ENCODE data around the gene EIF2S1. TPM values are rescaled to one million over a fixed set of nuclear protein-coding genes. Genes with fewer than 3 reads are reported as not detected.

EIF2S1 gene
- total RNA-seq, 1 donor from 2014 or later = 143 TPM

DNA sequence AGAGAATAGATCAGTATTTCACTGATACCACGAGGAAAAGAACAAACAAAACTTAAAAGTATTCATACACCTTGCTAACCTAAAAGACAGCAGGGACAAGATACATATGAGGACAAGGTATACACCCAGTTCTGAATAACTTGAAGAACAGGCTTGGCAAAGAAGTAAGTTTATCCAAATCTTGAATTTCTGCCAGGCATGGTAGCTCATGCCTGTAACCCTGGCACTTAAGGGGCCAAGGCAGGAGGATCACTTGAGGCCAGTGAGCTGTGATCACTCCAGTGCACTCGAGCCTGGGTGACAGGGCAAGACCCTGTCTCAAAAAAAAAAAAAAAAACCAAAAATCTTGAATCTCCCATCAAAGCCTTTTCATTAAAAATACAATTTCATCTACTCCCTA lies 25.0 kb downstream of the EIF2S1 start:
- Histone ChIP-seq H3K9me3 (ENCODE audit: insufficient read depth, low read depth, low read length) (no peaks in the 10 kb centered on the region), H4K20me1 (ENCODE audit: insufficient read depth, low read length) (peaks cover 5% of the 10 kb centered on the region), H3K4me2 (ENCODE audit: low read length) (no peak overlapping the region), H3K27me3 (ENCODE audit: insufficient read depth, low read length) (no peaks in the 10 kb centered on the region), H3K9ac (ENCODE audit: low read length) (no peak overlapping the region), H2AFZ (ENCODE audit: low read depth, low read length) (no peak overlapping the region), H3K4me1 (ENCODE audit: insufficient read depth, low read length) (peaks cover 5% of the 10 kb centered on the region), H3K36me3 (ENCODE audit: insufficient read depth, low read length) (peaks cover 57% of the 10 kb centered on the region), H3K27ac (ENCODE audit: low read depth, low read length) (no peak overlapping the region), H3K79me2 (ENCODE audit: insufficient read depth, low read length) (no peaks in the 10 kb centered on the region), H3K4me3 (ENCODE audit: insufficient read depth, low read depth, low read length) (no peak overlapping the region)
- FAIRE-seq (no peak), DNase-seq (ENCODE audit: low read depth) (no peak)
- no peak overlapping the region for H3K4me3 Mint-ChIP-seq (ENCODE audit: unreplicated experiment)
- H3K27me3 Mint-ChIP-seq (ENCODE audit: low read depth, unreplicated experiment) = no peaks in the 10 kb centered on the region
- peaks cover 7% of the 10 kb centered on the region for H3K36me3 Mint-ChIP-seq (ENCODE audit: low read depth, unreplicated experiment)
- H3K4me1 Mint-ChIP-seq (ENCODE audit: low read depth, unreplicated experiment) = peaks cover 13% of the 10 kb centered on the region
- no peaks in the 10 kb centered on the region for H3K9me3 Mint-ChIP-seq (ENCODE audit: unreplicated experiment)
- no peak for TF ChIP-seq EZH2 (IDR thresholded peaks at IDR 0.05; ENCODE audit: insufficient read depth, low read length)
- TF ChIP-seq, protein P1, sequence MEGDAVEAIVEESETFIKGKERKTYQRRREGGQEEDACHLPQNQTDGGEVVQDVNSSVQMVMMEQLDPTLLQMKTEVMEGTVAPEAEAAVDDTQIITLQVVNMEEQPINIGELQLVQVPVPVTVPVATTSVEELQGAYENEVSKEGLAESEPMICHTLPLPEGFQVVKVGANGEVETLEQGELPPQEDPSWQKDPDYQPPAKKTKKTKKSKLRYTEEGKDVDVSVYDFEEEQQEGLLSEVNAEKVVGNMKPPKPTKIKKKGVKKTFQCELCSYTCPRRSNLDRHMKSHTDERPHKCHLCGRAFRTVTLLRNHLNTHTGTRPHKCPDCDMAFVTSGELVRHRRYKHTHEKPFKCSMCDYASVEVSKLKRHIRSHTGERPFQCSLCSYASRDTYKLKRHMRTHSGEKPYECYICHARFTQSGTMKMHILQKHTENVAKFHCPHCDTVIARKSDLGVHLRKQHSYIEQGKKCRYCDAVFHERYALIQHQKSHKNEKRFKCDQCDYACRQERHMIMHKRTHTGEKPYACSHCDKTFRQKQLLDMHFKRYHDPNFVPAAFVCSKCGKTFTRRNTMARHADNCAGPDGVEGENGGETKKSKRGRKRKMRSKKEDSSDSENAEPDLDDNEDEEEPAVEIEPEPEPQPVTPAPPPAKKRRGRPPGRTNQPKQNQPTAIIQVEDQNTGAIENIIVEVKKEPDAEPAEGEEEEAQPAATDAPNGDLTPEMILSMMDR (IDR thresholded peaks at IDR 0.05; ENCODE audit: insufficient read depth, low read depth, low read length) = no peak
- no peak overlapping the region for H3K27ac Mint-ChIP-seq (ENCODE audit: unreplicated experiment)

DNA sequence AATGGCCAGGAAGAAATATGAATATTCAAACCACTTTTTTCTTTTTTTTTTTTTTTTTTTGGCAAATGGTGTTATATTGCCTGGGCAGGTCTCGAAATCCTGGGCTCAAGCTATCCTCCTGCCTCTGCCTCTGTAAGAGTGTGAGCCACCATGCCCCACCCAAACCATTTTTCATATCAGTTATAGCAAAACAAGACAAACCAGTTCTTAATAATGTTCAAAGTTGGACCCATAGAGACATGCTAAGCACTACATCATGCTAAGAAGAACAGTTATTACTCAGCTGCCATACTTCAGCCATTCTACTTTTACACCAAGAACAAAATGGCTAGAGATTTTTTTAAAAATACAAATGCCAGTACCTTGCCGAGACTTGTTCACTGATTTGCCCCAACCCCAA lies 25.5 kb downstream of the EIF2S1 start:
- Mint-ChIP-seq H3K27ac (ENCODE audit: unreplicated experiment) (no peak overlapping the region), H3K4me1 (ENCODE audit: low read depth, unreplicated experiment) (peaks cover 13% of the 10 kb centered on the region), H3K9me3 (ENCODE audit: unreplicated experiment) (no peaks in the 10 kb centered on the region), H3K27me3 (ENCODE audit: low read depth, unreplicated experiment) (no peaks in the 10 kb centered on the region), H3K4me3 (ENCODE audit: unreplicated experiment) (no peak overlapping the region), H3K36me3 (ENCODE audit: low read depth, unreplicated experiment) (peaks cover 8% of the 10 kb centered on the region)
- Histone ChIP-seq H4K20me1 (ENCODE audit: insufficient read depth, low read length) (peaks cover 5% of the 10 kb centered on the region), H3K27ac (ENCODE audit: low read depth, low read length) (no peak overlapping the region), H3K9me3 (ENCODE audit: insufficient read depth, low read depth, low read length) (no peaks in the 10 kb centered on the region), H3K79me2 (ENCODE audit: insufficient read depth, low read length) (no peaks in the 10 kb centered on the region), H3K4me1 (ENCODE audit: insufficient read depth, low read length) (peaks cover 5% of the 10 kb centered on the region), H3K4me2 (ENCODE audit: low read length) (no peak overlapping the region), H3K9ac (ENCODE audit: low read length) (no peak overlapping the region), H3K4me3 (ENCODE audit: insufficient read depth, low read depth, low read length) (no peak overlapping the region), H3K27me3 (ENCODE audit: insufficient read depth, low read length) (no peaks in the 10 kb centered on the region), H3K36me3 (ENCODE audit: insufficient read depth, low read length) (peaks cover 54% of the 10 kb centered on the region), H2AFZ (ENCODE audit: low read depth, low read length) (no peak overlapping the region)
- FAIRE-seq (no peak), DNase-seq (ENCODE audit: low read depth) (no peak)
- TF ChIP-seq EZH2 (IDR thresholded peaks at IDR 0.05; ENCODE audit: insufficient read depth, low read length) = no peak
- TF ChIP-seq, protein P1 (IDR thresholded peaks at IDR 0.05; ENCODE audit: insufficient read depth, low read depth, low read length) = no peak

DNA sequence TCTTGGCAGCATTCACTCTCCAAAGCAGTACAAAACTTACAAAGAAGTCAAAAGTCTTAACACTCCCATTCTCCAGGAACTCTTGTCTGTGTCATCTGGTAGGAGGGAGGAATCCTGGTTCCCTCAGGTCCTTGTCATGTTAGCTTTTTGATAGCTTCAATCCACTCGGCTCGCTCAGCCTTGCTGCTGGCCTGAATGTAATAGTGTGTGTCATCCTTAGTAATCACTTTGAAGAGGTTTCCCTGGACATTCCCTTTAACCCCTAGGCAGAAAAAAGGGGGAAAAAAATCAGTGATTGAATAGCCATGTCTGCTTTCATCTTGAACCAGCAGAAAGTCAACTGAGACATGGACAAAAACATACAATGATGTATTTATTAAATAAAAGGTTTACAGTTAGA lies 27.1 kb downstream of the EIF2S1 start:
- H3K4me1 Mint-ChIP-seq (ENCODE audit: low read depth, unreplicated experiment) = peaks cover 13% of the 10 kb centered on the region
- H3K27ac ChIP-seq (ENCODE audit: low read depth, low read length) = no peak overlapping the region
- TF ChIP-seq, protein P1 (IDR thresholded peaks at IDR 0.05; ENCODE audit: insufficient read depth, low read depth, low read length) = no peak
- no peak for TF ChIP-seq EZH2 (IDR thresholded peaks at IDR 0.05; ENCODE audit: insufficient read depth, low read length)
- no peaks in the 10 kb centered on the region for H3K9me3 ChIP-seq (ENCODE audit: insufficient read depth, low read depth, low read length)
- no peak overlapping the region for H3K27ac Mint-ChIP-seq (ENCODE audit: unreplicated experiment)
- no peak overlapping the region for H3K4me3 Mint-ChIP-seq (ENCODE audit: unreplicated experiment)
- peaks cover 2% of the 10 kb centered on the region for H3K27me3 Mint-ChIP-seq (ENCODE audit: low read depth, unreplicated experiment)
- H3K79me2 ChIP-seq (ENCODE audit: insufficient read depth, low read length) = no peaks in the 10 kb centered on the region
- FAIRE-seq (no peak), DNase-seq (ENCODE audit: low read depth) (no peak)
- peaks cover 5% of the 10 kb centered on the region for H3K4me1 ChIP-seq (ENCODE audit: insufficient read depth, low read length)
- peaks cover 38% of the 10 kb centered on the region for H3K36me3 ChIP-seq (ENCODE audit: insufficient read depth, low read length)
- H3K9me3 Mint-ChIP-seq (ENCODE audit: unreplicated experiment) = no peaks in the 10 kb centered on the region
- no peaks in the 10 kb centered on the region for H3K27me3 ChIP-seq (ENCODE audit: insufficient read depth, low read length)
- H2AFZ ChIP-seq (ENCODE audit: low read depth, low read length) = no peak overlapping the region
- no peak overlapping the region for H3K4me3 ChIP-seq (ENCODE audit: insufficient read depth, low read depth, low read length)
- peaks cover 9% of the 10 kb centered on the region for H3K36me3 Mint-ChIP-seq (ENCODE audit: low read depth, unreplicated experiment)
- H3K9ac ChIP-seq (ENCODE audit: low read length) = no peak overlapping the region
- no peak overlapping the region for H3K4me2 ChIP-seq (ENCODE audit: low read length)
- no peaks in the 10 kb centered on the region for H4K20me1 ChIP-seq (ENCODE audit: insufficient read depth, low read length)
